GM13977 (cell line): ENCODE results near the gene ADAM23.

Experiments
- DNase-seq: peaks from one replicate; pipeline ENCODE4 v3.0.0; 2012; ENCODE audit warnings: low spot score
- in situ Hi-C: fragments of 300-500 bp; cut with MboI; formaldehyde crosslinking; loops from one replicate; pipeline ENCODE4 v1.12.0; 2022; ENCODE audit warnings: low sequenced_read_pairs, low pct_unique_long_range_greater_than_20kb, mixed read lengths, inconsistent platforms; ENCODE audit not compliant: unreplicated experiment
- TF ChIP-seq, protein P1 (sequence below): IDR thresholded peaks from 2 replicates; pipeline ENCODE4 v1.5.1; 2012; ENCODE audit warnings: mild to moderate bottlenecking, control low read depth; ENCODE audit not compliant: insufficient read depth; ENCODE audit errors: extremely low read depth, missing control alignments

ADAM23 gene

DNA sequence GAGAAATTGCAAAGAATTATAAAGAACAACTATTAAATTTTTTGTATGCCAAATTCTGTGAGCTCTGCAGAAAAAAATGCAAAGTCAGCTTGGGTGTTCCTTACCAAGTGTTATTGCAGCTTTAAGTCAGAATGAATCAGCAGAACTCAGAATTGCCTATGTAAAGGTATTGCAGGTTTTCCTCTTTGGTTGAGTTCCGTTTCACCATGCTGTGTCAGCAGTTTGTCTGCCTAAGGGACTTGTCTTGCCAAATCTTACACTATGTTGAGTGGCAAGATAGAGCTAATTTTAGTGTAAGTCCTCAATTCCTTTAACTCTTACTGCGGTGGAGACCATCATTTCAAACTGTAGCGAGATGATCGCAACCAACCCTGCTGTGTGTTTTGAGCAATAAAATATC, 38.8 kb downstream of the ADAM23 start:
- TF ChIP-seq, protein P1, sequence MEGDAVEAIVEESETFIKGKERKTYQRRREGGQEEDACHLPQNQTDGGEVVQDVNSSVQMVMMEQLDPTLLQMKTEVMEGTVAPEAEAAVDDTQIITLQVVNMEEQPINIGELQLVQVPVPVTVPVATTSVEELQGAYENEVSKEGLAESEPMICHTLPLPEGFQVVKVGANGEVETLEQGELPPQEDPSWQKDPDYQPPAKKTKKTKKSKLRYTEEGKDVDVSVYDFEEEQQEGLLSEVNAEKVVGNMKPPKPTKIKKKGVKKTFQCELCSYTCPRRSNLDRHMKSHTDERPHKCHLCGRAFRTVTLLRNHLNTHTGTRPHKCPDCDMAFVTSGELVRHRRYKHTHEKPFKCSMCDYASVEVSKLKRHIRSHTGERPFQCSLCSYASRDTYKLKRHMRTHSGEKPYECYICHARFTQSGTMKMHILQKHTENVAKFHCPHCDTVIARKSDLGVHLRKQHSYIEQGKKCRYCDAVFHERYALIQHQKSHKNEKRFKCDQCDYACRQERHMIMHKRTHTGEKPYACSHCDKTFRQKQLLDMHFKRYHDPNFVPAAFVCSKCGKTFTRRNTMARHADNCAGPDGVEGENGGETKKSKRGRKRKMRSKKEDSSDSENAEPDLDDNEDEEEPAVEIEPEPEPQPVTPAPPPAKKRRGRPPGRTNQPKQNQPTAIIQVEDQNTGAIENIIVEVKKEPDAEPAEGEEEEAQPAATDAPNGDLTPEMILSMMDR: no peak
- DNase-seq: no peak
- in situ Hi-C loops: no loop called here

DNA sequence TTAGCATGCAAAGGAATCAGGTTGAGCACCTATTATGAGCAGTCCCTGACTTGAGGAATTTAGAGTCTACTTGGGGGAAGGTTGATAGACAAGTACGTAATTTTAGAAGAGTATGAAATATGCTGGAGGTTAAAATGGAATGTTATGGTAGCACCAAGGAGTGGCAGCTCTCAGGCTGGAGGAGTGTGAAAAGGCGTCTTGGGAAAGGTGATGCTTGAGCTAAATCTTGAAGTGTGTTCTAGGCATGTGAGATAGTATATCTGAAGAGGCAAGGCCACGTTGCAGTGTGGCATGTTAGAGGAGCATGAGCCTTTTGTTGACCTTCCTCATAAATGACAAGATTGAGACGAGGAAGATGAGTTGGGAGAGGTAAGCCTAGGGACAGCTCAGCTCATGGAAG, 39.3 kb downstream of the ADAM23 start:
- TF ChIP-seq, protein P1: no peak
- in situ Hi-C loops: no loop called here
- DNase-seq: no peak

DNA sequence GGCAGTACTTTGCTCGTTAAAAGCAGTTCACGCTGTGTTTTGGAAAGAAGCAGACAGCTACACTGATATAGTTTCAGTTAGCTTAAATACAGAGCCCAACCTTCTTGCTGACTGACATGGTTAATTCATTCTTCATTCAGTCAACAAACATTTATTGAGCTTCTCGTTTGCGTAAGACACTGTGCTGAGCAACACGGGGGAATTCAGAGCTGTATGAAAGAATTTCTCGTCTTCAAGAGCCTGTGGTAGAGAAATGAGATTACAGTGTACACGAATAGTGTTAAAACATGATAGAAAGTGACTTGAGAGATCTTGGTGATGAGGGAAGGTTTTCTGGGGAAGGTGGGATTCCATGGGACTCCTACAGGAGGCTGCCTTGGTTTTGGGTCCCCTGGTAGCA, 44.7 kb downstream of the ADAM23 start:
- no peak for DNase-seq
- TF ChIP-seq, protein P1: no peak
- in situ Hi-C loops: no loop called here

DNA sequence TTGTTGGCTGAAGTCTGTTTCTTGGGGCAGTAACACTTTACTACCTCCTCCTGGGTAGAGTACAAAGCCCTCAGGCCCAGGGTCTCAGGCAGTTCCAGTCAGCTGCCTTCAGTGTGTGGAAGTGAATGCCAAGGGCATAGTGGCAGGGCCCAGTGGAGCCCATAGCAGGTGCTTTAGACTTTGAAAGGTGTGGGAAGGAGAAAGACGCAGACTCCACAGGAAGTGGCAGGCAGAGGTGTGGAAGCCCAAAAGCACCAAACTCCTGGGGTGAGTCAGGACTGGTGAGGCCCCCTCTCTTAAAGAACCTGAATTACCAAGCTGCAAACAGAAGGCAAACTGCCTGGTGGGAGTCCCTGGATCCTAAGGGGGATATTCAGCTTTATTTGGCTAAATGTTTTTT, 45.3 kb downstream of the ADAM23 start:
- in situ Hi-C loops: no loop called here
- DNase-seq: no peak
- TF ChIP-seq, protein P1: no peak

DNA sequence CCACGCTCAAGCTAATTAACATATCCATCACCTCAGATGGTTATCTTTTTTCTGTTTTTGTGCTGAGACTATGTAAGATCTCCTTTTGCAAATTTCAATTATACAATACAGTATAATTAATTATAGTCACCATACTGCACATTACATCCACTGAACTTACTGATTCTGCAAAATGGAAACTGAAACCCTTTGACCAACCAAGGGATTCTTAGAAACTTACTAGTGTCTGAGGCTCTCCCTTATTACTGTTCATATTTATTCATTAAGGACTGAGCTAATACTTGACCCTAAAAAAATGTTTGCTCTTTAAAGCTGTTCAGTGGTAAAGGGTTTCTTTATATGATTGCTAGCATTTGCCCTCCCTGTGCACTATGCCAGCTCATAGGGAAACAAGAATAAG, 50.7 kb downstream of the ADAM23 start:
- in situ Hi-C loops: no loop called here
- DNase-seq: peak; percentile 7
- TF ChIP-seq, protein P1: no peak

DNA sequence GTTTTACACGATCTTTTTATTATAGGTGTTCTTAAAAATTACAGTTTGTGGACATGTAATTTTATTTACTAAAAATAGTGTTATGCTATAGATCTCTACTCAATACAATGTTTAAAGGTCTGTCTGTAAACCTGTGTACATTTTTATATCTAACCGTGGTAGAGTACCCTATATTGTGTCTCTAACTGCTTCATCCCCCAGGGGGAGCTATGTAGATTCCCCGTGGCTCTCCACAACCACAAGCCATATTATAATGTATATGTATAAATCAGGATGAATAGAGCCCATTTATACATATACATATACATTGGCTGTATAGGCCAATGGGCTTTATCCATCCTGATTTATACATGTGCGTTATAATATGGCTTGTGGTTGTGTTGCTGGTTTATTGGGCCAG, 59.4 kb downstream of the ADAM23 start:
- in situ Hi-C loops: no loop called here
- no peak for DNase-seq
- TF ChIP-seq, protein P1: no peak

DNA sequence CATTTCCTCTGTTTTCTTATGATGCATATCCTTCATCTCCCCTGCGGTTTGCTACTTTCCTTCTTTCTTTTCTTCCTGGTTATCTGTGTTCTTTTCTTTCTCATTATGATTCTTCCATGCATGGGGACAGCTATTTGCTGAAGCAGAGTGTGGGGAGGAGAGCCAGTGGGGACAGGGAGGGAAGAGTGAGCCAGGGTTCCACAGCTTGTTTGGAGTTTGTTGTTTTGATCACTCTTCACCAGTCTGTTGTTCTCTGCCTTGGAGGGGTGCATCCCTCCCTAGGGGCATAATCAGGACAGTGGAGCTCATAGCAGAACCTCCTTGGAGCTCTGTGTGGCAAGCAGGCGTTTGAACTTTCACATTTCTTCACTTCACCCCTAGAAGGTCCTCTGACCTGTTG, 68.0 kb downstream of the ADAM23 start:
- TF ChIP-seq, protein P1: no peak
- in situ Hi-C loops: no loop called here
- DNase-seq: no peak
